Measurements from ENCODE around the gene NCS1. TPM values are rescaled to one million over a fixed set of nuclear protein-coding genes. Genes with fewer than 3 reads are reported as not detected.
A peak's percentile ranks its signal among the peaks of the same experiment; 100 is the strongest.

The NCS1 gene
- total and polyA plus RNA-seq, 2 of the 8 experiments (the other 6 are each of a cell fraction or from before 2014, with no cell fraction given), result 34.7 to 47.6 TPM

DNA sequence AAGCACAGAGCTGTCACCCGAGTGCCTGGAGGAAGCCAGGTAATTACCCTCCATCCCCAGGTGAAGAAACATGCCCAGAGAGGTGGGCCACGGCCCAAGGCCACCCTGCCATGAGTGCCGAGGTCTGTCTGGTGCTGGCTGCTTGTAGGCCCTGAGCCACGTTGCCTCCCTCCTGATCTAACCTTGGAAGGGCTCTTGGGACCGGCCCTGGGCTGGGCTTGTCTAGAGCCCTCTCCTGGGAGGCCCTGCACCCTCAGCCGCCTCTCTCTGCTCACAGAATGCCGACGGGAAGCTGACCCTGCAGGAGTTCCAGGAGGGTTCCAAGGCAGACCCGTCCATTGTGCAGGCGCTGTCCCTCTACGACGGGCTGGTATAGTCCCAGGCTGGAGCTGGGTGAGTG, 53.9 kb downstream of the NCS1 start:
- H3K23me2 ChIP-seq (ENCODE audit: low read depth, low read length), result 0 out of 2 replicates have a peak, but pooled peaks cover 2% of the 10 kb centered on the region
- H2AK5ac ChIP-seq (ENCODE audit: low read depth, low read length), result no peak overlapping the region
- peak overlapping the region; percentile 16; the same call in 1 of the 2 replicates for H4K8ac ChIP-seq (ENCODE audit: extremely low read depth, insufficient read depth, low read length)
- H2AFZ ChIP-seq (ENCODE audit: low read length), result no peak overlapping the region
- 89% methylated on average over 12 of the region's 12 CpGs; no CpG with 5 or more reads in 1 of the 2 experiments for WGBS, 2 experiments (ENCODE audit: extremely low coverage in 1 of 2, insufficient coverage in 1 of 2, insufficient read length in 1 of 2, insufficient replicate concordance in 2 of 2, low coverage in 1 of 2, low lambda C conversion rate in 2 of 2, missing lambda C conversion rate in 1 of 2)
- no peak overlapping the region for H3K14ac ChIP-seq (ENCODE audit: insufficient read length)
- CTCF ChIA-PET (ENCODE audit: partially characterized antibody), result interaction anchor here (1.1 to 3.2 kb wide), 4 partner anchors 9 to 119 kb away, joined by 3 to 11 read pairs (median 6); no protein-coding TSS in a partner anchor
- H3K36me3 ChIP-seq (ENCODE audit: control insufficient read depth in 2 of 4, insufficient read depth in 4 of 4, low read length in 3 of 4), result peaks cover 0 to 16% (median 7%) of the 10 kb centered on the region in 4 experiments; a peak in 5 of 8 replicates
- POLR2A ChIA-PET (ENCODE audit: partially characterized antibody), result interaction anchor here (1.4 kb wide), 1 partner anchor 42 kb away, joined by 3 read pairs; no protein-coding TSS in a partner anchor
- no peak overlapping the region for H3K4me3 ChIP-seq (ENCODE audit: extremely low read depth in 1 of 4, insufficient read depth in 2 of 4, low read depth in 3 of 4, low read length in 4 of 4)
- H3K4me1 ChIP-seq (replicated peaks in 1 of 4; ENCODE audit: control insufficient read depth in 3 of 4, insufficient read depth in 4 of 4, low read length in 3 of 4), result no peaks in the 10 kb centered on the region
- H2BK120ac ChIP-seq (replicated peaks; ENCODE audit: low read depth, low read length), result no peak overlapping the region
- H3K18ac ChIP-seq (ENCODE audit: extremely low read depth, low read length), result no peak overlapping the region
- H3K4me2 ChIP-seq (ENCODE audit: insufficient read depth in 1 of 2, low read depth in 2 of 2, low read length in 2 of 2), result no peak overlapping the region
- H3K23ac ChIP-seq (ENCODE audit: insufficient read length), result no peak overlapping the region
- no peak for TF ChIP-seq SP4 (IDR thresholded peaks at IDR 0.05; ENCODE audit: low read length)
- TF ChIP-seq SIN3A (conservative IDR thresholded peaks at IDR 0.05 in 1 of 2, IDR thresholded peaks at IDR 0.05 in 1 of 2; ENCODE audit: low read depth in 1 of 2, low read length in 2 of 2), result no peak
- TF ChIP-seq EP300 (IDR thresholded peaks at IDR 0.05; ENCODE audit: borderline replicate concordance in 1 of 2, low read depth in 2 of 2, low read length in 2 of 2), result no peak
- TF ChIP-seq CBX5 (IDR thresholded peaks at IDR 0.05; ENCODE audit: low read depth, low read length), result no peak
- no peak for TF ChIP-seq RNF2 (IDR thresholded peaks at IDR 0.05; ENCODE audit: borderline replicate concordance, low read depth, low read length, missing control alignments, poor library complexity, severe bottlenecking)
- H2BK12ac ChIP-seq (ENCODE audit: low read depth, low read length), result no peak overlapping the region
- peaks cover 2% of the 10 kb centered on the region; the same call in 1 of the 2 replicates for H3K79me1 ChIP-seq (ENCODE audit: low read depth, low read length)
- H3K56ac ChIP-seq (replicated peaks; ENCODE audit: insufficient read length, low read depth, low read length), result no peak overlapping the region
- no peak overlapping the region for H3K4ac ChIP-seq (replicated peaks; ENCODE audit: insufficient read length, low read depth, low read length)
- no peaks in the 10 kb centered on the region for H3K27me3 ChIP-seq (replicated peaks in 1 of 4; ENCODE audit: control insufficient read depth in 3 of 4, extremely low read depth in 1 of 4, insufficient read depth in 3 of 4, low read length in 3 of 4)
- no peak overlapping the region for H4K5ac ChIP-seq (ENCODE audit: insufficient read length, low read depth, low read length)
- H2BK15ac ChIP-seq (ENCODE audit: low read length), result no peak overlapping the region
- no peaks in the 10 kb centered on the region for H4K20me1 ChIP-seq (replicated peaks in 1 of 2; ENCODE audit: control insufficient read depth in 1 of 2, insufficient read depth in 2 of 2, low read length in 2 of 2)
- H3K9me3 ChIP-seq (ENCODE audit: insufficient read depth in 2 of 2, low read depth in 1 of 2, low read length in 1 of 2), result peaks cover 4 to 7% of the 10 kb centered on the region in 2 experiments; a peak in 3 of 4 replicates
- no peak overlapping the region for H2BK20ac ChIP-seq (ENCODE audit: low read length)
- H2BK5ac ChIP-seq (ENCODE audit: low read depth, low read length), result no peak overlapping the region
- no peak overlapping the region for H4K91ac ChIP-seq (replicated peaks; ENCODE audit: insufficient read length, low read length)
- no peak for FAIRE-seq
- no peak overlapping the region for H3K27ac ChIP-seq (ENCODE audit: low read depth, low read length)
- no peak overlapping the region for H3K9ac ChIP-seq (replicated peaks in 1 of 4; ENCODE audit: extremely low read depth in 1 of 4, low read depth in 3 of 4, low read length in 3 of 4)
- no peak for DNase-seq (ENCODE audit: low read depth in 1 of 2, low spot score in 2 of 2)
- no peaks in the 10 kb centered on the region for H3K79me2 ChIP-seq (ENCODE audit: control insufficient read depth in 1 of 2, insufficient read depth in 2 of 2, low read length in 2 of 2)

All from H1 (cell line).